ENCODE data around the gene S1PR1. TPM values are rescaled to one million over a fixed set of nuclear protein-coding genes. Genes with fewer than 3 reads are reported as not detected.

S1PR1 gene
- total and polyA plus RNA-seq, 5 donors, result 54.2 to 62.4 (median 59.6) TPM

- no peak overlapping the region for H3K27ac ChIP-seq (ENCODE audit: low read length)
- WGBS, result 84% methylated on average over 6 of the region's 6 CpGs
- H3K4me3 ChIP-seq (ENCODE audit: low read length), result no peak overlapping the region
- no peaks in the 10 kb centered on the region for H3K27me3 ChIP-seq (ENCODE audit: control insufficient read depth, insufficient read depth)
- peaks cover 7% of the 10 kb centered on the region for H3K4me1 ChIP-seq (ENCODE audit: control insufficient read depth, insufficient read depth, low read length)
- H3K9me3 ChIP-seq (ENCODE audit: control insufficient read depth, low read length), result no peaks in the 10 kb centered on the region
- no peak for DNase-seq
- no peak for ATAC-seq
- intact Hi-C loops (cut with DNase I), result no loop called here
Observed at GRCh38 chr1:101247404-101248287, 10.8 kb downstream of the S1PR1 start.

- no peaks in the 10 kb centered on the region for H3K9me3 ChIP-seq (ENCODE audit: control insufficient read depth, low read length)
- intact Hi-C loops (cut with DNase I), result no loop called here
- H3K27ac ChIP-seq (ENCODE audit: low read length), result no peak overlapping the region
- no peaks in the 10 kb centered on the region for H3K27me3 ChIP-seq (ENCODE audit: control insufficient read depth, insufficient read depth)
- no peak overlapping the region for H3K4me3 ChIP-seq (ENCODE audit: low read length)
- no peak for ATAC-seq
- DNase-seq, result no peak
- H3K4me1 ChIP-seq (ENCODE audit: control insufficient read depth, insufficient read depth, low read length), result peaks cover 7% of the 10 kb centered on the region
- WGBS, result 64% methylated on average over 3 of the region's 3 CpGs
Observed at GRCh38 chr1:101250222-101250621, 13.4 kb downstream of the S1PR1 start.

GRCh38 chr1:101250656-101251272, 13.9 kb downstream of the S1PR1 start:
- 31% methylated on average over 5 of the region's 5 CpGs for WGBS
- intact Hi-C loops (cut with DNase I), result no loop called here
- Histone ChIP-seq H3K4me3 (ENCODE audit: low read length) (no peak overlapping the region), H3K27ac (ENCODE audit: low read length) (no peak overlapping the region), H3K27me3 (ENCODE audit: control insufficient read depth, insufficient read depth) (no peaks in the 10 kb centered on the region), H3K4me1 (ENCODE audit: control insufficient read depth, insufficient read depth, low read length) (peaks cover 6% of the 10 kb centered on the region), H3K9me3 (ENCODE audit: control insufficient read depth, low read length) (no peaks in the 10 kb centered on the region)
- DNase-seq (no peak), ATAC-seq (peak in 1 of 2 donors; percentile 50)

GRCh38 chr1:101251504-101251903, 14.7 kb downstream of the S1PR1 start:
- no peak overlapping the region for H3K4me3 ChIP-seq (ENCODE audit: low read length)
- no peak for ATAC-seq
- no peaks in the 10 kb centered on the region for H3K27me3 ChIP-seq (ENCODE audit: control insufficient read depth, insufficient read depth)
- intact Hi-C loops (cut with DNase I), result no loop called here
- no peaks in the 10 kb centered on the region for H3K4me1 ChIP-seq (ENCODE audit: control insufficient read depth, insufficient read depth, low read length)
- no peak for DNase-seq
- no peaks in the 10 kb centered on the region for H3K9me3 ChIP-seq (ENCODE audit: control insufficient read depth, low read length)
- H3K27ac ChIP-seq (ENCODE audit: low read length), result no peak overlapping the region

- H3K9me3 ChIP-seq (ENCODE audit: control insufficient read depth, low read length), result no peaks in the 10 kb centered on the region
- no peak for ATAC-seq
- no peak overlapping the region for H3K4me3 ChIP-seq (ENCODE audit: low read length)
- DNase-seq, result no peak
- peaks cover 6% of the 10 kb centered on the region for H3K4me1 ChIP-seq (ENCODE audit: control insufficient read depth, insufficient read depth, low read length)
- 75% methylated on average over 11 of the region's 11 CpGs for WGBS
- no peak overlapping the region for H3K27ac ChIP-seq (ENCODE audit: low read length)
- intact Hi-C loops (cut with DNase I), result no loop called here
- no peaks in the 10 kb centered on the region for H3K27me3 ChIP-seq (ENCODE audit: control insufficient read depth, insufficient read depth)
Observed at GRCh38 chr1:101253976-101254674, 17.3 kb downstream of the S1PR1 start.

- WGBS, result 88% methylated on average over 3 of the region's 3 CpGs
- Histone ChIP-seq H3K4me3 (ENCODE audit: low read length) (no peak overlapping the region), H3K4me1 (ENCODE audit: control insufficient read depth, insufficient read depth, low read length) (peaks cover 6% of the 10 kb centered on the region), H3K9me3 (ENCODE audit: control insufficient read depth, low read length) (no peaks in the 10 kb centered on the region), H3K27me3 (ENCODE audit: control insufficient read depth, insufficient read depth) (no peaks in the 10 kb centered on the region), H3K27ac (ENCODE audit: low read length) (no peak overlapping the region)
- no peak for DNase-seq
- intact Hi-C loops (cut with DNase I), result no loop called here
- ATAC-seq, result peak; percentile 61 to 74
Observed at GRCh38 chr1:101257500-101258325, 20.9 kb downstream of the S1PR1 start.

- peaks cover 6% of the 10 kb centered on the region for H3K4me1 ChIP-seq (ENCODE audit: control insufficient read depth, insufficient read depth, low read length)
- no peak for DNase-seq
- peak in 1 of 2 donors; percentile 31 for ATAC-seq
Observed at GRCh38 chr1:101259744-101260148, 22.9 kb downstream of the S1PR1 start.

GRCh38 chr1:101260556-101261350, 23.9 kb downstream of the S1PR1 start:
- WGBS, result 65% methylated on average over 1 of the region's 1 CpG
- Histone ChIP-seq H3K4me1 (ENCODE audit: control insufficient read depth, insufficient read depth, low read length) (peaks cover 6% of the 10 kb centered on the region), H3K27me3 (ENCODE audit: control insufficient read depth, insufficient read depth) (no peaks in the 10 kb centered on the region), H3K27ac (ENCODE audit: low read length) (no peak overlapping the region), H3K4me3 (ENCODE audit: low read length) (no peak overlapping the region), H3K9me3 (ENCODE audit: control insufficient read depth, low read length) (no peaks in the 10 kb centered on the region)
- intact Hi-C loops (cut with DNase I), result no loop called here
- no peak for ATAC-seq
- no peak for DNase-seq

More at GRCh38 chr1:101259744-101260148, 22.9 kb downstream of the S1PR1 start:
- Histone ChIP-seq H3K27me3 (ENCODE audit: control insufficient read depth, insufficient read depth) (no peaks in the 10 kb centered on the region), H3K4me3 (ENCODE audit: low read length) (no peak overlapping the region), H3K27ac (ENCODE audit: low read length) (no peak overlapping the region), H3K9me3 (ENCODE audit: control insufficient read depth, low read length) (no peaks in the 10 kb centered on the region)
- intact Hi-C loops (cut with DNase I), result no loop called here

- intact Hi-C loops (cut with DNase I), result no loop called here
- WGBS, result 69% methylated on average over 4 of the region's 4 CpGs
- Histone ChIP-seq H3K4me3 (ENCODE audit: low read length) (no peak overlapping the region), H3K4me1 (ENCODE audit: control insufficient read depth, insufficient read depth, low read length) (peaks cover 6% of the 10 kb centered on the region), H3K27ac (ENCODE audit: low read length) (peak overlapping the region; percentile 34), H3K27me3 (ENCODE audit: control insufficient read depth, insufficient read depth) (no peaks in the 10 kb centered on the region), H3K9me3 (ENCODE audit: control insufficient read depth, low read length) (no peaks in the 10 kb centered on the region)
- ATAC-seq (peak in 1 of 2 donors; percentile 49), DNase-seq (no peak)
Observed at GRCh38 chr1:101261623-101262022, 24.8 kb downstream of the S1PR1 start.

GRCh38 chr1:101262060-101262459, 25.2 kb downstream of the S1PR1 start:
- DNase-seq (no peak), ATAC-seq (peak in 1 of 2 donors; percentile 47)
- intact Hi-C loops (cut with DNase I), result no loop called here
- WGBS, result 62% methylated on average over 4 of the region's 4 CpGs
- no peaks in the 10 kb centered on the region for H3K9me3 ChIP-seq (ENCODE audit: control insufficient read depth, low read length)
- H3K27me3 ChIP-seq (ENCODE audit: control insufficient read depth, insufficient read depth), result no peaks in the 10 kb centered on the region
- H3K4me1 ChIP-seq (ENCODE audit: control insufficient read depth, insufficient read depth, low read length), result peaks cover 6% of the 10 kb centered on the region
- no peak overlapping the region for H3K4me3 ChIP-seq (ENCODE audit: low read length)
- H3K27ac ChIP-seq (ENCODE audit: low read length), result no peak overlapping the region

Data from right cardiac atrium (tissue), 5 donors.